K562 (cell line): Measurements from ENCODE around the gene SEC22C. TPM values are rescaled to one million over a fixed set of nuclear protein-coding genes. Genes with fewer than 3 reads are reported as not detected.

Experiments
- ATAC-seq: fragments of 200-7000 bp; cut with Tn5 transposase; 3 replicates; pipeline ENCODE4 v1.9.1; 2020; ENCODE audit warnings: moderate library complexity
- BruUV-seq: library from RNA; stranded (reverse); fragments of 400-500 nt; replicated peaks from 2 replicates; lab custom pipeline; 2021; lab: Mats Ljungman, UMichigan
- CTCF ChIA-PET: fragments of 300-600 bp; formaldehyde crosslinking; extraction: SDS; loops from one replicate; lab custom pipeline; 2021; ENCODE audit warnings: low intra/inter-chr PET ratio; lab: Yijun Ruan, JAX
- POLR2A ChIA-PET: fragments of 300-600, 350-650 bp; sonication (Branson Sonifier 250); formaldehyde crosslinking; extraction: SDS; loops from one replicate; lab custom pipeline; 2021; ENCODE audit warnings: antibody characterized with exemption, inconsistent platforms; lab: Yijun Ruan, JAX
- DNase-seq, 4 experiments: peaks; one replicate each; pipeline versions ENCODE4 v3.0.0 to v3.0.0-alpha.2; 2011 to 2018; ENCODE audit warnings: low spot score in 3 of 4, mixed read lengths in 3 of 4; ENCODE audit errors: extremely low read depth in 1 of 4
- FAIRE-seq: peaks from 2 replicates; lab custom pipeline; 2011; peaks lifted over from hg19 to GRCh38; lab: Jason Lieb, UNC
- H2AFZ ChIP-seq: 2 replicates; pipeline ENCODE4 v1.6.0; 2011; ENCODE audit warnings: low read depth, low read length, control low read depth, inconsistent platforms
- H3K27ac ChIP-seq: fragments of 200-600 bp; 3 replicates; pipeline ENCODE4 v1.8.0; 2011; ENCODE audit warnings: low read depth, mild to moderate bottlenecking, control low read depth, inconsistent platforms, low read length, moderate library complexity, mixed read lengths; ENCODE audit errors: extremely low read depth
- H3K27me3 ChIP-seq, 2 experiments: fragments of 300-600 bp in 1 of 2; 2 replicates in 1 of 2; 3 replicates in 1 of 2; pipeline versions ENCODE4 v1.6.0 to v1.8.0; 2011; ENCODE audit warnings: inconsistent platforms in 2 of 2, low read length in 2 of 2, mild to moderate bottlenecking in 1 of 2, mixed read lengths in 1 of 2, moderate library complexity in 1 of 2; ENCODE audit not compliant: control insufficient read depth in 2 of 2, insufficient read depth in 2 of 2
- H3K36me3 ChIP-seq: fragments of 300-600 bp; 3 replicates; pipeline ENCODE4 v1.8.0; 2011; ENCODE audit warnings: mild to moderate bottlenecking, low read length, inconsistent platforms; ENCODE audit not compliant: control insufficient read depth, insufficient read depth
- H3K4me1 ChIP-seq, 2 experiments: fragments of 200-600 bp in 1 of 2; replicated peaks in 1 of 2; 2 replicates in 1 of 2; 3 replicates in 1 of 2; pipeline versions ENCODE4 v1.5.1 to v1.8.0; 2011; ENCODE audit warnings: inconsistent platforms in 2 of 2, low read length in 2 of 2, mild to moderate bottlenecking in 1 of 2, mixed read lengths in 1 of 2, moderate library complexity in 1 of 2; ENCODE audit not compliant: control insufficient read depth in 2 of 2, insufficient read depth in 2 of 2
- H3K4me2 ChIP-seq: 2 replicates; pipeline ENCODE4 v1.6.1; 2011; ENCODE audit warnings: low read length, control low read depth, inconsistent platforms, mixed read lengths; ENCODE audit not compliant: insufficient read depth
- H3K4me3 ChIP-seq: fragments of 200-600 bp; sonication (generic), shearing (Covaris generic); 2 replicates; pipeline ENCODE4 v1.5.1; 2016; ENCODE audit warnings: control low read depth, inconsistent platforms
- H3K79me2 ChIP-seq: fragments of 200-600 bp; 3 replicates; pipeline ENCODE4 v1.8.0; 2011; ENCODE audit warnings: low read length, inconsistent platforms; ENCODE audit not compliant: control insufficient read depth, insufficient read depth
- H3K9ac ChIP-seq, 2 experiments: 2 replicates each; pipeline versions ENCODE4 v1.6.0 to v1.6.1; 2011; ENCODE audit warnings: low read depth in 2 of 2, low read length in 2 of 2, control low read depth in 1 of 2, inconsistent platforms in 1 of 2, mild to moderate bottlenecking in 1 of 2, mixed read lengths in 1 of 2; ENCODE audit not compliant: insufficient read depth in 1 of 2
- H3K9me1 ChIP-seq: one replicate; pipeline ENCODE4 v1.6.0; 2011; ENCODE audit warnings: inconsistent platforms, mild to moderate bottlenecking, low read length, moderate library complexity; ENCODE audit not compliant: control insufficient read depth, insufficient read depth
- H3K9me3 ChIP-seq: replicated peaks from 2 replicates; pipeline ENCODE4 v1.5.1; 2011; ENCODE audit warnings: low read depth, low read length, inconsistent platforms; ENCODE audit not compliant: control insufficient read depth, insufficient read depth
- H4K20me1 ChIP-seq: replicated peaks from 2 replicates; pipeline ENCODE4 v1.6.1; 2011; ENCODE audit warnings: low read length, inconsistent platforms, mixed read lengths; ENCODE audit not compliant: control insufficient read depth, insufficient read depth
- ETS1 ChIP-seq: conservative IDR thresholded peaks from 2 replicates; pipeline ENCODE4 v1.6.1; 2011; ENCODE audit warnings: low read depth, mild to moderate bottlenecking, low read length; ENCODE audit not compliant: control insufficient read depth
- ZNF232 ChIP-seq: sonication (generic); formaldehyde crosslinking; IDR thresholded peaks from 2 replicates; pipeline ENCODE4 v1.8.0; 2022; ENCODE audit warnings: mild to moderate bottlenecking, missing genetic modification reagents
- WGBS: fragments of 100-300 bp; shearing (Covaris generic); methylation state at CpG from one replicate; pipeline ENCODE4 v1.1.6; 2016; ENCODE audit warnings: low coverage, mixed read lengths; ENCODE audit not compliant: insufficient coverage; ENCODE audit errors: missing lambda C conversion rate; 5-methylcytosine and 5-hydroxymethylcytosine counted together
- in situ Hi-C: fragments of 300-500 bp; cut with MboI; formaldehyde crosslinking; loops from 4 replicates; pipeline ENCODE4 v1.15.0; 2018; ENCODE audit warnings: inconsistent platforms, mixed read lengths
- intact Hi-C: fragments of 100-400 bp; cut with micrococcal nuclease; formaldehyde crosslinking; loops from 2 replicates; pipeline ENCODE4 v1.14.2; 2022
- polyA plus RNA-seq, 8 experiments: library from polyadenylated mRNA; depleted of rRNA in 4 of 8; stranded (reverse) in 5 of 8; unstranded in 3 of 8; fragments of >200 nt; fragmentation: Nextera tagmentation in 2 of 8; fragmentation: Illumina TruSeq in 1 of 8; extraction: Ambion mirVana in 2 of 8; extraction: Trizol in 1 of 8; gene quantifications; 2 replicates each; pipeline versions ENCODE4 v1.2.1 to v1.2.3, GENCODE V29; 2011 to 2014; ENCODE audit warnings: inconsistent platforms in 1 of 8, missing spikeins in 1 of 8
- total RNA-seq, 7 experiments: library from RNA; depleted of rRNA in 6 of 7; stranded (reverse); fragments of >200 nt in 6 of 7; fragmentation: Illumina TruSeq in 2 of 7; extraction: Trizol in 2 of 7; gene quantifications; 2 replicates each; pipeline versions ENCODE4 v1.2.1 to v1.2.3, GENCODE V29; 2011 to 2021; ENCODE audit warnings: low replicate concordance in 1 of 7
- TF ChIP-seq, protein P1 (sequence below): fragments of 450-650 bp; IDR thresholded peaks from 2 replicates; pipeline ENCODE4 v1.6.1; 2016; ENCODE audit warnings: low read depth

The SEC22C gene
- total and polyA plus RNA-seq, 9 of the 15 experiments (the other 6 are each of a cell fraction or from before 2014, with no cell fraction given) = 35.6 to 68.4 (median 50.7) TPM

DNA sequence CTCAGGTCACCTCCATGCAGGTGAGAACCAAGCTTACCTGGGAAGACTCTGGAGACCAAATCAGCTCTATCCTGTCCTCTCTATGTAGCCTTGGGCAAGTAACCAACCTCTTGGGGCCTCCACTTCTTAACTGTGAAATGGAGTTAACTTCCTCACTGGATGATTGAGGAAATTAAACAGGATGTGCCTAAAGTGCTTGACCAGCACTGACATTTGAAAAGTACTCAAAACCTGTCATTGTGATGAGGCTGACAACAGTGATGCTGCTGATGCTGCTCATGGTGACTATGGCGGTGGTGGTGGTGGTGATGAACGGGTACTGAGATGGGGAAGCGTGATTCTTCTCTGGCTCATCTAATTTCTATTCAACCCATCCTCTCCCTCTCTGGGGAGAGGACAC, 57.0 kb downstream of the SEC22C start (continued):
- TF ChIP-seq, protein P1, sequence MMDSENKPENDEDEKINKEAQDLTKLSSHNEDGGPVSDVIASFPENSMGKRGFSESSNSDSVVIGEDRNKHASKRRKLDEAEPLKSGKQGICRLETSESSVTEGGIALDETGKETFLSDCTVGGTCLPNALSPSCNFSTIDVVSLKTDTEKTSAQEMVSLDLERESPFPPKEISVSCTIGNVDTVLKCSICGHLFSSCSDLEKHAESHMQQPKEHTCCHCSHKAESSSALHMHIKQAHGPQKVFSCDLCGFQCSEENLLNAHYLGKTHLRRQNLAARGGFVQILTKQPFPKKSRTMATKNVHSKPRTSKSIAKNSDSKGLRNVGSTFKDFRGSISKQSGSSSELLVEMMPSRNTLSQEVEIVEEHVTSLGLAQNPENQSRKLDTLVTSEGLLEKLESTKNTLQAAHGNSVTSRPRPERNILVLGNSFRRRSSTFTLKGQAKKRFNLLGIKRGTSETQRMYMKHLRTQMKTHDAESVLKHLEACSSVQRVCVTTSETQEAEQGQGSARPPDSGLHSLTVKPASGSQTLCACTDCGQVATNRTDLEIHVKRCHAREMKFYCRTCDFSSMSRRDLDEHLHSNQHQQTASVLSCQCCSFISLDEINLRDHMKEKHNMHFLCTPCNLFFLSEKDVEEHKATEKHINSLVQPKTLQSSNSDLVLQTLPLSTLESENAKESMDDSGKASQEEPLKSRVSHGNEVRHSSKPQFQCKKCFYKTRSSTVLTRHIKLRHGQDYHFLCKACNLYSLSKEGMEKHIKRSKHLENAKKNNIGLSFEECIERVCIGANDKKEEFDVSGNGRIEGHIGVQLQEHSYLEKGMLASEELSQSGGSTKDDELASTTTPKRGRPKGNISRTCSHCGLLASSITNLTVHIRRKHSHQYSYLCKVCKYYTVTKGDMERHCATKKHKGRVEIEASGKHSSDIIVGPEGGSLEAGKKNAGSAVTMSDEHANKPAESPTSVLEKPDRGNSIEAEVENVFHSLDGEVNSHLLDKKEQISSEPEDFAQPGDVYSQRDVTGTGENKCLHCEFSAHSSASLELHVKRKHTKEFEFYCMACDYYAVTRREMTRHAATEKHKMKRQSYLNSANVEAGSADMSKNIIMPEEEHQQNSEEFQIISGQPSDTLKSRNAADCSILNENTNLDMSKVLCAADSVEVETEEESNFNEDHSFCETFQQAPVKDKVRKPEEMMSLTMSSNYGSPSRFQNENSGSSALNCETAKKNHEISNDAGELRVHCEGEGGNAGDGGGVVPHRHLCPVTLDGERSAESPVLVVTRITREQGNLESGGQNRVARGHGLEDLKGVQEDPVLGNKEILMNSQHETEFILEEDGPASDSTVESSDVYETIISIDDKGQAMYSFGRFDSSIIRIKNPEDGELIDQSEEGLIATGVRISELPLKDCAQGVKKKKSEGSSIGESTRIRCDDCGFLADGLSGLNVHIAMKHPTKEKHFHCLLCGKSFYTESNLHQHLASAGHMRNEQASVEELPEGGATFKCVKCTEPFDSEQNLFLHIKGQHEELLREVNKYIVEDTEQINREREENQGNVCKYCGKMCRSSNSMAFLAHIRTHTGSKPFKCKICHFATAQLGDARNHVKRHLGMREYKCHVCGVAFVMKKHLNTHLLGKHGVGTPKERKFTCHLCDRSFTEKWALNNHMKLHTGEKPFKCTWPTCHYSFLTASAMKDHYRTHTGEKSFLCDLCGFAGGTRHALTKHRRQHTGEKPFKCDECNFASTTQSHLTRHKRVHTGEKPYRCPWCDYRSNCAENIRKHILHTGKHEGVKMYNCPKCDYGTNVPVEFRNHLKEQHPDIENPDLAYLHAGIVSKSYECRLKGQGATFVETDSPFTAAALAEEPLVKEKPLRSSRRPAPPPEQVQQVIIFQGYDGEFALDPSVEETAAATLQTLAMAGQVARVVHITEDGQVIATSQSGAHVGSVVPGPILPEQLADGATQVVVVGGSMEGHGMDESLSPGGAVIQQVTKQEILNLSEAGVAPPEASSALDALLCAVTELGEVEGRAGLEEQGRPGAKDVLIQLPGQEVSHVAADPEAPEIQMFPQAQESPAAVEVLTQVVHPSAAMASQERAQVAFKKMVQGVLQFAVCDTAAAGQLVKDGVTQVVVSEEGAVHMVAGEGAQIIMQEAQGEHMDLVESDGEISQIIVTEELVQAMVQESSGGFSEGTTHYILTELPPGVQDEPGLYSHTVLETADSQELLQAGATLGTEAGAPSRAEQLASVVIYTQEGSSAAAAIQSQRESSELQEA = no peak

DNA sequence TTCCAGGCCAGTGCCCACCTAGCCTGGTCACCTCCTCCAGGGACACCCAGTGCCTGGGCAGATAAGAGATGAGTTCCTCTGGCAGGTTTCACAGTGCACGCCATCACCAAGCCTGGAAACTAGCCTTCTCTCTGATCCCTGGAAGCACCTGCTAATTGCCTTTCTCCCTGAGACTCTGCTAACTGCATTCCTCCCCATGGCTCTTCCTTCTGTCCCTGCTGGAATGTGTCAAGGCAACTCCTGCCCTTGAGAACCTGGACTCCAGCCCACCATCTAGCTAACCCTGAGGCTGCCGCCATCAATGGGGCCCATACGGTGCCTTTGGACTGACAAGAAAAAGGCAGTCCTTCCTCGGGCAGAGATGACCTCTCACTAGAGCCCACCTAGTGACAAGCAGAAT, 60.9 kb downstream of the SEC22C start:
- 7% methylated on average over 4 of the region's 4 CpGs for WGBS
- POLR2A ChIA-PET = no interaction called here

More for the DNA sequence above, 60.9 kb downstream of the SEC22C start:
- Histone ChIP-seq H3K27ac (no peak overlapping the region), H3K9me1 (no peaks in the 10 kb centered on the region), H3K79me2 (no peaks in the 10 kb centered on the region), H3K9ac (peak overlapping the region in 1 of 2 experiments; percentile 38; a peak in 1 of 4 replicates), H3K9me3 (no peaks in the 10 kb centered on the region), H3K27me3 (peaks cover 2 to 37% of the 10 kb centered on the region in 2 experiments; a peak in 4 of 5 replicates), H3K4me2 (no peak overlapping the region), H2AFZ (no peak overlapping the region), H3K4me1 (peaks cover 0 to 3% of the 10 kb centered on the region in 2 experiments; a peak in 1 of 5 replicates), H4K20me1 (no peaks in the 10 kb centered on the region; the same call in 1 of the 2 replicates), H3K36me3 (no peaks in the 10 kb centered on the region), H3K4me3 (no peak overlapping the region)
- no peak for ATAC-seq
- CTCF ChIA-PET = no interaction called here
- intact Hi-C loops = no loop called here
- TF ChIP-seq ETS1 (0 out of 2 replicates have a peak, but pooled peaks have one; percentile 33), ZNF232 (CRISPR knock-in tag) (no peak)
- FAIRE-seq = no peak
- no TSS peak for BruUV-seq
- no peak for DNase-seq
- in situ Hi-C loops = no loop called here
